ENCODE measurements around the gene INAFM1.

The INAFM1 gene

DNA sequence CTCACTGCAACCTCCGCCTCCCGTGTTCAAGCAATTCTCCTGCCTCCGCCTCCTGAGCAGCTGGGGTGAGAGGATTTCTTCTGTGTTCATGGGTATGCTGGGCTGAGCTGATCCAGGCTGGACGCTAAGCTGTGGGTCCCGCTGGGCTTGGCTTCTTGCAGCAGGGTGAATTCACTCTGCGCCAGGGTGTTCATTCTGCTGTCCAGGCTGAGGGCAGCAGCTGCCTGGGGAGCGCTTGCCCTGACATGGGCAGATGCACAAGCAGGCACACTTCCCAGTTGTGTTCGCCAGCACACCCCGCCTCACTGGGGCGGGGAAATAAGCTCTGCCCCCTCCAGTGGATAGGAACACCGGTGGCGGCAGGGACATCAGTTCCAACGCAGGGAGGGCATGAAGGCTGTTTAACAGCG lies 7.3 kb upstream of the INAFM1 start:
- ChIA-PET CTCF (interaction anchor here (0.6 kb wide), 2 partner anchors 28 to 153 kb away, joined by 3 to 4 read pairs; no protein-coding TSS in a partner anchor), POLR2A (ENCODE audit: low non-redundant PET) (no interaction called here)
- peak overlapping the region; percentile 54 for H3K27ac ChIP-seq
- TF ChIP-seq, protein P1, sequence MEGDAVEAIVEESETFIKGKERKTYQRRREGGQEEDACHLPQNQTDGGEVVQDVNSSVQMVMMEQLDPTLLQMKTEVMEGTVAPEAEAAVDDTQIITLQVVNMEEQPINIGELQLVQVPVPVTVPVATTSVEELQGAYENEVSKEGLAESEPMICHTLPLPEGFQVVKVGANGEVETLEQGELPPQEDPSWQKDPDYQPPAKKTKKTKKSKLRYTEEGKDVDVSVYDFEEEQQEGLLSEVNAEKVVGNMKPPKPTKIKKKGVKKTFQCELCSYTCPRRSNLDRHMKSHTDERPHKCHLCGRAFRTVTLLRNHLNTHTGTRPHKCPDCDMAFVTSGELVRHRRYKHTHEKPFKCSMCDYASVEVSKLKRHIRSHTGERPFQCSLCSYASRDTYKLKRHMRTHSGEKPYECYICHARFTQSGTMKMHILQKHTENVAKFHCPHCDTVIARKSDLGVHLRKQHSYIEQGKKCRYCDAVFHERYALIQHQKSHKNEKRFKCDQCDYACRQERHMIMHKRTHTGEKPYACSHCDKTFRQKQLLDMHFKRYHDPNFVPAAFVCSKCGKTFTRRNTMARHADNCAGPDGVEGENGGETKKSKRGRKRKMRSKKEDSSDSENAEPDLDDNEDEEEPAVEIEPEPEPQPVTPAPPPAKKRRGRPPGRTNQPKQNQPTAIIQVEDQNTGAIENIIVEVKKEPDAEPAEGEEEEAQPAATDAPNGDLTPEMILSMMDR (conservative IDR thresholded peaks at IDR 0.05; ENCODE audit: low read depth) = no peak
- DNase-seq (ENCODE audit: low spot score) = no peak

DNA sequence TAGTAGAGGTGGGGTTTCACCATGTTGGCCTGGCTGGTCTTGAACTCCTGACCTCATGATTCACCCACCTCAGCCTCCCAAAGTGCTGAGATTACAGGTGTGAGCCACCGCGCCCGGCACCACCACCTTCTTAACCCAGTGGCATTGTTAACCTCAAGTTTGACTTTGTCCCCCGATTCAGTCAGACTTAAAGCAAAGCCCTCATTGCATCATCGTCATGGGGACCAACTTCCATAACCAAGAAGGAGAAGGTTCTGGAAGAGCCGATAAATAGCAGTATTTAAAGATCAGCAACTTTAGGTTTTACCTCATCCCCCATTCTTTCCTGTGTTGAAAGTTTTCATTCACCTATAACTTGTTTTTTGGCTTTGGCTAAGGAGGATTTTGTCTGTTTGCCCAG lies 6.7 kb upstream of the INAFM1 start:
- DNase-seq (ENCODE audit: low spot score) = no peak
- TF ChIP-seq, protein P1 (conservative IDR thresholded peaks at IDR 0.05; ENCODE audit: low read depth) = no peak
- POLR2A ChIA-PET (ENCODE audit: low non-redundant PET) = no interaction called here
- CTCF ChIA-PET = no interaction called here
- peak overlapping the region; percentile 54 for H3K27ac ChIP-seq

DNA sequence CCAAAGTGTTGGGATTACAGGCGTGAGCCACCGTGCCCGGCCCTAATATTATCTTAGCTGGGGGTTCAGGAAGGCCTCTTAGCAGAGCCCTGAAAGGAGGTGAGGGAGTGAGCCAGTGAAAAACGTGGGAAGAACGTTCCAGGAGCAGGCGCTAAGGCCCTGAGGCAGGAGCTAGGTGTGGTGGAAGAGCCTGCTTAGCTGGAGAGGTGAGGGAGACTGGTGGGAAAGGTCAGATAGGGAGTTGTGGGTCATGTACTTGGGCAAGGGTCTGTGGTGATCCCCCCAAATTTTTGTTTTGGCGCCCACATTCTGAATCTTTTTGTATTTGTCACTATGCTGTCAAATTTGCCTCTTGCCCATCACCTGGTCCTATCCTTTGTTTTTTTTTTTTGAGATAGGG lies 5.1 kb upstream of the INAFM1 start:
- no peak for DNase-seq (ENCODE audit: low spot score)
- ChIA-PET CTCF (interaction anchor here (0.6 kb wide), 1 partner anchor 33 kb away, joined by 3 read pairs; no protein-coding TSS in a partner anchor), POLR2A (ENCODE audit: low non-redundant PET) (interaction anchor here (0.7 kb wide), 1 partner anchor 9 kb away, joined by 3 read pairs; no protein-coding TSS in a partner anchor)
- TF ChIP-seq, protein P1 (conservative IDR thresholded peaks at IDR 0.05; ENCODE audit: low read depth) = no peak
- H3K27ac ChIP-seq = peak overlapping the region; percentile 99

DNA sequence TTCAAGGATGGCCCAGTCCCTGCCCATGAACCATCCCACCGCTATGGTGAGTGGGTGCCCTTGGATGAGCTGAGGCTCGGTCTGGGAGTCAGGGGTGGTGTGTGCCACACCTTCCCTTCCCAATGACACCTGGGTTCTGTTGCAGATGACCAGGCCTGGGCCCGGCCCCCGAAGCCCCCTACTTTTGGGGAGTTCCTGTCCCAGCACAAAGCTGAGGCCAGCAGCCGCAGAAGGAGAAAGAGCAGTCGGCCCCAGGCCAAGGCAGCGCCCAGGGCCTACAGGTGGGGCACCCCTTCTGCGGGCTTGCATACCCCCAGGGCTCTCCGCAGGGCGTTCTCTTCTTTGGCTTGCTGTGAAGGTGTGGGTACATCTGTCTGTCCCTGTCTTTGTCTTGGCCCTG lies 4.3 kb upstream of the INAFM1 start:
- peak overlapping the region; percentile 99 for H3K27ac ChIP-seq
- CTCF ChIA-PET = interaction anchor here (0.7 kb wide), 1 partner anchor 115 kb away, joined by 4 read pairs; no protein-coding TSS in a partner anchor
- no peak for DNase-seq (ENCODE audit: low spot score)
- POLR2A ChIA-PET (ENCODE audit: low non-redundant PET) = no interaction called here
- TF ChIP-seq, protein P1 (conservative IDR thresholded peaks at IDR 0.05; ENCODE audit: low read depth) = no peak

DNA sequence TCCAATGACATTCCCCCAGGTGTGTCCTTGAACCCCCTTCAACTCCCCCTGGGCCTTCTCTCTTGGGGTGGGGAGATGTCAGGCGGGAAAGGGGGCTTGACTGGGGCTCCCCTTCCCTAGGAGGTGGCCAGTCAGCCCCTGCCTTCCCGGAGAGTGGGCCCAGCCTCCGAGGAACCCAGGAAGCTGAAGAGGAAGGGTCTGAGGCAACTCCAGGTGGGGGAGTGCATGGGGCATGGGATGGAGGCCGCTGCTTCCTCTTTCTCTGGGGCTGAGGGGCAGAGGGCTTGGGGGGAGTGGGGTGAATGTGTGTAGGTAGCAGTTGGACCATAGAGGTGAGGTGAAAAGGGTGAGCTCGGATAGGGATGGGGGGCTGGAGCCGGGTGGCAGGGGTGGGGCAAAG lies 2.7 kb upstream of the INAFM1 start:
- POLR2A ChIA-PET (ENCODE audit: low non-redundant PET) = no interaction called here
- TF ChIP-seq, protein P1 (conservative IDR thresholded peaks at IDR 0.05; ENCODE audit: low read depth) = no peak
- peak overlapping the region; percentile 99 for H3K27ac ChIP-seq
- CTCF ChIA-PET = no interaction called here
- no peak for DNase-seq (ENCODE audit: low spot score)

DNA sequence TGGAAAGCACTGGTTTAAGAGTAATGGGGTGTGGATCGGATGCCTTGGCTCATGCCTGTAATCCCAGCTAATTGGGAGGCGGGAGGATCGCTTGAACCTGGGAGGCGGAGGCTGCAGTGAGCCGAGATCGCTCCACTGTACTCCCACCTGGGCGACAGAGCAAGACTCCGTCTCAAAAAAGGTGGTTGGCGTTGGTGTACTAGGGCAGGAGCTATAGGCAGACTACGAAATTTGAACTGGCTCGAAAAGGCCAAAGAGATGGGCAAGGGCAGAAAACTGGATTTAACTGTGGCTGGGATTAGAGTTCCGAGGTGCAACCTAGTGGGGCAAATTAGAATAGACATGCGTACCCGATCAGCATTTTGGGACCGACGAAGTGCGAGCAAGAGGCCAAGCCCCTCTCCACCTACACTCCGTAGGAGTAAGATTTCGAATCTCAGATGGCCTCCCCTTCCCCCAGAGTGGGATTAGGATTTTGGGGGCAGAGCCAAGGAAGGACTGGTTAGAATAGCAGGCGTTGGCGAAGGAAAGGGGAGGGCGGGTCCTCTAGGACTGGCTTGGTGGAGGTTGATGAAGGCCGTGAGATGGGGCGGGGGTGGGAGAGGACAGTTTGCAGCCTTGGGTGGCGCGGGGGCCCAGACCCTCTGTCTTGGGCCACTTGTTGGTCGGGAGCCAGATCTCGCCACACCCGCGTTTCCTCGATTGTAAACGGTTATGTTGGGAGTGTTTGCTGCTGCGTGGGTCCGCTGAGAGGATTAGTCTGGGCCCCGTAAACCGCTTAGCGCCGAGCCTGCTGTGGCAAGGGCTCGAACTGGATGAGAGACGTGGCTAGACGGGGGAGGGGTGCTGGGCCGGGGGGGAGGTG lies 2.0 kb upstream of the INAFM1 start:
- TF ChIP-seq, protein P1 (conservative IDR thresholded peaks at IDR 0.05; ENCODE audit: low read depth) = no peak
- H3K27ac ChIP-seq = peak overlapping the region; percentile 99
- no peak for DNase-seq (ENCODE audit: low spot score)
- ChIA-PET CTCF (no interaction called here), POLR2A (ENCODE audit: low non-redundant PET) (no interaction called here)

All from RWPE1 (cell line).